Endothelial cell of umbilical vein (primary cell): ENCODE results near the gene EDEM2. TPM values are rescaled to one million over a fixed set of nuclear protein-coding genes. Genes with fewer than 3 reads are reported as not detected.
"Not testable (repeated sequence)": the region's sequence is repeated elsewhere in the genome, so short reads cannot be mapped to it uniquely, and the experiment has no call there.

Experiments used
- BruUV-seq: library from RNA; stranded (reverse); fragments of 400-500 nt; replicated peaks from 2 replicates; lab custom pipeline; 2021; lab: Mats Ljungman, UMichigan
- CTCF ChIA-PET: fragments of 300-600, 350-600 bp; sonication (Branson Sonifier 250); formaldehyde crosslinking; loops from one replicate; lab custom pipeline; 2021; ENCODE audit warnings: antibody characterized with exemption, inconsistent platforms; lab: Charles Lee
- POLR2A ChIA-PET: fragments of 300-600, 350-600 bp; sonication (Branson Sonifier 250); formaldehyde crosslinking; loops from one replicate; lab custom pipeline; 2021; ENCODE audit warnings: antibody characterized with exemption, inconsistent platforms; lab: Charles Lee
- DNase-seq: peaks from one replicate; pipeline ENCODE4 v3.0.0-alpha.2; 2011; ENCODE audit warnings: low read depth, low spot score
- FAIRE-seq: peaks from 2 replicates; lab custom pipeline; 2011; peaks lifted over from hg19 to GRCh38; lab: Jason Lieb, UNC
- H2AFZ ChIP-seq: 2 replicates; pipeline ENCODE4 v1.6.0; 2012; ENCODE audit warnings: low read depth, low read length, control low read depth, inconsistent platforms
- H3K27ac ChIP-seq: 2 replicates; pipeline ENCODE4 v1.5.1; 2011; ENCODE audit warnings: low read depth, mild to moderate bottlenecking, control low read depth, low read length, moderate library complexity; ENCODE audit not compliant: insufficient read depth
- H3K27me3 ChIP-seq, 2 experiments: 2 replicates each; pipeline versions ENCODE4 v1.6.0 to v1.6.1; 2011; ENCODE audit warnings: low read length in 2 of 2, mixed read lengths in 1 of 2; ENCODE audit not compliant: control insufficient read depth in 2 of 2, insufficient read depth in 2 of 2
- H3K36me3 ChIP-seq, 2 experiments: 2 replicates in 1 of 2; 3 replicates in 1 of 2; pipeline ENCODE4 v1.5.1; 2011; ENCODE audit warnings: low read length in 2 of 2, mild to moderate bottlenecking in 1 of 2, moderate library complexity in 1 of 2; ENCODE audit not compliant: control insufficient read depth in 2 of 2, insufficient read depth in 2 of 2; ENCODE audit errors: extremely low read depth in 1 of 2
- H3K4me1 ChIP-seq: 3 replicates; pipeline ENCODE4 v1.5.1; 2011; ENCODE audit warnings: mild to moderate bottlenecking, low read length; ENCODE audit not compliant: control insufficient read depth, insufficient read depth; ENCODE audit errors: extremely low read depth
- H3K4me2 ChIP-seq: 2 replicates; pipeline ENCODE4 v1.6.1; 2011; ENCODE audit warnings: low read length, control low read depth, mixed read lengths; ENCODE audit not compliant: insufficient read depth
- H3K4me3 ChIP-seq, 3 experiments: fragments of 200-600 bp in 1 of 3; sonication (generic), shearing (Covaris generic) in 1 of 3; replicated peaks in 1 of 3; 2 replicates each; pipeline ENCODE4 v1.5.1; 2011 to 2016; ENCODE audit warnings: control low read depth in 3 of 3, low read length in 3 of 3, mild to moderate bottlenecking in 2 of 3, inconsistent platforms in 1 of 3, low read depth in 1 of 3, moderate library complexity in 1 of 3; ENCODE audit not compliant: insufficient read depth in 1 of 3
- H3K79me2 ChIP-seq: 2 replicates; pipeline ENCODE4 v1.6.0; 2012; ENCODE audit warnings: low read length, inconsistent platforms; ENCODE audit not compliant: control insufficient read depth, insufficient read depth
- H3K9ac ChIP-seq: replicated peaks from 2 replicates; pipeline ENCODE3; 2011; ENCODE audit warnings: low read length, control low read depth; ENCODE audit not compliant: insufficient read depth; ENCODE audit errors: extremely low read depth
- H3K9me1 ChIP-seq: replicated peaks from 3 replicates; pipeline ENCODE4 v1.6.0; 2011; ENCODE audit warnings: mild to moderate bottlenecking, low read length; ENCODE audit not compliant: control insufficient read depth, insufficient read depth; ENCODE audit errors: extremely low read depth
- H3K9me3 ChIP-seq: replicated peaks from 2 replicates; pipeline ENCODE4 v1.5.1; 2012; ENCODE audit warnings: low read length, inconsistent platforms; ENCODE audit not compliant: control insufficient read depth, insufficient read depth
- H4K20me1 ChIP-seq: replicated peaks from 2 replicates; pipeline ENCODE3; 2011; ENCODE audit warnings: mild to moderate bottlenecking, low read length; ENCODE audit not compliant: control insufficient read depth, insufficient read depth; ENCODE audit errors: extremely low read depth
- EZH2 ChIP-seq: IDR thresholded peaks from 2 replicates; pipeline ENCODE4 v1.6.1; 2012; ENCODE audit warnings: borderline replicate concordance, low read depth, mild to moderate bottlenecking, moderate library complexity, low read length, inconsistent platforms; ENCODE audit not compliant: severe bottlenecking
- FOS ChIP-seq: IDR thresholded peaks from 2 replicates; pipeline ENCODE4 v1.6.1; 2011; ENCODE audit warnings: mild to moderate bottlenecking, low read length, moderate library complexity, borderline replicate concordance; ENCODE audit not compliant: insufficient read depth
- GATA2 ChIP-seq: IDR thresholded peaks from 2 replicates; pipeline ENCODE4 v1.7.0; 2011; ENCODE audit warnings: low read depth, mild to moderate bottlenecking, moderate library complexity, mixed read lengths, low read length; ENCODE audit not compliant: insufficient read length, insufficient read depth
- JUN ChIP-seq: IDR thresholded peaks from 2 replicates; pipeline ENCODE4 v1.6.1; 2011; ENCODE audit warnings: borderline replicate concordance, low read depth; ENCODE audit not compliant: insufficient read length, insufficient read depth
- MYC ChIP-seq: IDR thresholded peaks from one replicate; pipeline ENCODE4 v1.6.1; 2011; ENCODE audit warnings: mild to moderate bottlenecking, low read depth, low read length
- POLR2A ChIP-seq: IDR thresholded peaks from 2 replicates; pipeline ENCODE4 v1.6.1; 2012; ENCODE audit warnings: low read depth, mild to moderate bottlenecking, control low read depth, low read length
- POLR2AphosphoS5 ChIP-seq: IDR thresholded peaks from 2 replicates; pipeline ENCODE4 v1.6.1; 2012; ENCODE audit warnings: low read depth, mild to moderate bottlenecking, control low read depth, low read length, moderate library complexity; ENCODE audit not compliant: insufficient read depth
- dilution Hi-C: fragments of 300-500 bp; cut with MboI; formaldehyde crosslinking; loops from one replicate; pipeline ENCODE4 v1.15.0; 2019; ENCODE audit warnings: low sequenced_read_pairs; ENCODE audit not compliant: extremely low pct_ligation_motif_present
- intact Hi-C: fragments of 100-400 bp; cut with micrococcal nuclease; formaldehyde crosslinking; loops from one replicate; pipeline ENCODE4 v1.10.0; 2022
- polyA plus RNA-seq, 4 experiments: library from polyadenylated mRNA; depleted of rRNA in 3 of 4; stranded (reverse) in 3 of 4; unstranded in 1 of 4; fragments of >200 nt; gene quantifications; 2 replicates each; pipeline versions ENCODE4 v1.2.1 to v1.2.3, GENCODE V29; 2011 to 2012; ENCODE audit warnings: missing spikeins in 1 of 4
- total RNA-seq: library from RNA; stranded (reverse); gene quantifications from 2 replicates; pipeline ENCODE4 v1.2.3, GENCODE V29; 2021
- TF ChIP-seq, protein P1 (sequence below), 2 donors: IDR thresholded peaks; 1 replicate in 1 of 2; 2 replicates in 1 of 2; pipeline ENCODE4 v1.5.1; 2011; ENCODE audit warnings: low read length in 2 of 2, mild to moderate bottlenecking in 2 of 2, moderate library complexity in 2 of 2, control low read depth in 1 of 2, inconsistent platforms in 1 of 2, low read depth in 1 of 2; ENCODE audit not compliant: insufficient read depth in 1 of 2; ENCODE audit errors: extremely low read depth in 1 of 2
- TF ChIP-seq, protein P2 (sequence below): IDR thresholded peaks from 2 replicates; pipeline ENCODE4 v1.6.1; 2011; ENCODE audit not compliant: insufficient read depth, insufficient read length

Gene EDEM2
- total and polyA plus RNA-seq, 2 donors (not counting 3 experiments of a cell fraction or from before 2014, with no cell fraction given): 29.1 to 39.5 TPM

GRCh38 chr20:35187584-35188190, 40.6 kb upstream of the EDEM2 start:
- ChIA-PET POLR2A (no interaction called here), CTCF (interaction anchor here (1.0 to 1.8 kb wide), 3 partner anchors 11 to 92 kb away, joined by 3 to 16 read pairs (median 6); no protein-coding TSS in a partner anchor)

DNA sequence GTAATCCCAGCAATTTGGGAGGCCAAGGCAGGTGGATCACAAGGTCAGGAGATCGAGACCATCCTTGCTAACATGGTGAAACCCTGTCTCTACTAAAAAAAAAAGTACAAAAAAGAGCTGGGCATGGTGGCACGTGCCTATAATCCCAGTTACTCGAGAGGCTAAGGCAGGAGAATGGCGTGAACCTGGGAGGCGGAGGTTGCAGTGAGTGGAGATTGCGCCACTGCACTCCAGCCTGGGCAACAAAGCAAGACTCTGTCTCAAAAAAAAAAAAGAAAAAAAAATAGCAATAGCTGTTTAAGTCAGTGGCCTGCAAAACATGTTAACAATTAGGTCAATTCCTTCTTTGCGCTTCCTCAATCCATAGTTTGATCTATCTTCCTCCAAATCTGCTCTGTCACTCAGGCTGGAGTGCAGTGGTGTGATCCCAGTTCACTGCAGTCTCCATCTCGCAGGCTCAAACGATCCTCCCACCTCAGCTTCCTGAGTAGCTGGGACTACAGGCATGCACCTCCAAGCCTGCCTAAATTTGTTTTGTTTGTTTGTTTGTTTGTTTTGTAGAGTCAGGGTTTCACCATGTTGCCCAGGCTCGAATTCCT, 39.7 kb upstream of the EDEM2 start:
- H4K20me1 ChIP-seq, H3K4me3 ChIP-seq, H3K27ac ChIP-seq, DNase-seq, intact Hi-C loops, H2AFZ ChIP-seq, H3K4me2 ChIP-seq, H3K79me2 ChIP-seq, H3K4me1 ChIP-seq, H3K27me3 ChIP-seq, H3K9ac ChIP-seq, BruUV-seq, H3K9me3 ChIP-seq, H3K36me3 ChIP-seq, H3K9me1 ChIP-seq, dilution Hi-C loops, FAIRE-seq: not testable (repeated sequence)
- ChIA-PET CTCF (interaction anchor here (0.6 to 1.8 kb wide), 5 partner anchors 10 to 91 kb away, joined by 3 to 16 read pairs (median 4); no protein-coding TSS in a partner anchor), POLR2A (interaction anchor here (0.8 kb wide), 1 partner anchor 39 kb away, joined by 5 read pairs; the partner anchor contains the start of gene EDEM2)

More at GRCh38 chr20:35187584-35188190, 40.6 kb upstream of the EDEM2 start:
- dilution Hi-C loops (no loop called here), intact Hi-C loops (no loop called here)
- H3K4me1 ChIP-seq: peaks cover 9% of the 10 kb centered on the region
- no peaks in the 10 kb centered on the region for H4K20me1 ChIP-seq
- no peak overlapping the region for H3K4me2 ChIP-seq
- H3K9me3 ChIP-seq: no peaks in the 10 kb centered on the region
- no peak overlapping the region for H3K4me3 ChIP-seq
- no peak overlapping the region for H2AFZ ChIP-seq
- no peaks in the 10 kb centered on the region for H3K36me3 ChIP-seq
- no peaks in the 10 kb centered on the region for H3K27me3 ChIP-seq
- H3K27ac ChIP-seq: no peak overlapping the region
- TF ChIP-seq POLR2A (no peak), FOS (no peak), MYC (no peak), POLR2AphosphoS5 (no peak), JUN (no peak), GATA2 (no peak), EZH2 (no peak)
- TF ChIP-seq, protein P1, sequence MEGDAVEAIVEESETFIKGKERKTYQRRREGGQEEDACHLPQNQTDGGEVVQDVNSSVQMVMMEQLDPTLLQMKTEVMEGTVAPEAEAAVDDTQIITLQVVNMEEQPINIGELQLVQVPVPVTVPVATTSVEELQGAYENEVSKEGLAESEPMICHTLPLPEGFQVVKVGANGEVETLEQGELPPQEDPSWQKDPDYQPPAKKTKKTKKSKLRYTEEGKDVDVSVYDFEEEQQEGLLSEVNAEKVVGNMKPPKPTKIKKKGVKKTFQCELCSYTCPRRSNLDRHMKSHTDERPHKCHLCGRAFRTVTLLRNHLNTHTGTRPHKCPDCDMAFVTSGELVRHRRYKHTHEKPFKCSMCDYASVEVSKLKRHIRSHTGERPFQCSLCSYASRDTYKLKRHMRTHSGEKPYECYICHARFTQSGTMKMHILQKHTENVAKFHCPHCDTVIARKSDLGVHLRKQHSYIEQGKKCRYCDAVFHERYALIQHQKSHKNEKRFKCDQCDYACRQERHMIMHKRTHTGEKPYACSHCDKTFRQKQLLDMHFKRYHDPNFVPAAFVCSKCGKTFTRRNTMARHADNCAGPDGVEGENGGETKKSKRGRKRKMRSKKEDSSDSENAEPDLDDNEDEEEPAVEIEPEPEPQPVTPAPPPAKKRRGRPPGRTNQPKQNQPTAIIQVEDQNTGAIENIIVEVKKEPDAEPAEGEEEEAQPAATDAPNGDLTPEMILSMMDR (IDR thresholded peaks at IDR 0.05; ENCODE audit: extremely low read depth in 1 of 2, insufficient read depth in 1 of 2, low read depth in 1 of 2, low read length in 2 of 2): no peak
- TF ChIP-seq, protein P2, sequence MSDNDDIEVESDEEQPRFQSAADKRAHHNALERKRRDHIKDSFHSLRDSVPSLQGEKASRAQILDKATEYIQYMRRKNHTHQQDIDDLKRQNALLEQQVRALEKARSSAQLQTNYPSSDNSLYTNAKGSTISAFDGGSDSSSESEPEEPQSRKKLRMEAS: no peak
- H3K9me1 ChIP-seq: no peaks in the 10 kb centered on the region
- H3K9ac ChIP-seq: no peak overlapping the region
- no peaks in the 10 kb centered on the region for H3K79me2 ChIP-seq
- no TSS peak for BruUV-seq
- no peak for DNase-seq
- FAIRE-seq: no peak
